Osteocyte (in vitro differentiated cells): Measurements from ENCODE around the gene FRYL. TPM values are rescaled to one million over a fixed set of nuclear protein-coding genes. Genes with fewer than 3 reads are reported as not detected.

Experiments
- DNase-seq: peaks from one replicate; pipeline ENCODE4 v3.0.0; 2021; ENCODE audit warnings: mixed read lengths; ENCODE audit not compliant: unreplicated experiment; ENCODE audit errors: extremely low spot score
- H3K27ac Mint-ChIP-seq: one replicate; pipeline ENCODE4 v1.8.0; 2021; ENCODE audit warnings: mild to moderate bottlenecking, mixed read lengths; ENCODE audit not compliant: unreplicated experiment
- H3K27me3 Mint-ChIP-seq: one replicate; pipeline ENCODE4 v1.8.0; 2021; ENCODE audit warnings: mixed read lengths; ENCODE audit not compliant: unreplicated experiment
- H3K36me3 Mint-ChIP-seq: one replicate; pipeline ENCODE4 v1.8.0; 2021; ENCODE audit warnings: mixed read lengths; ENCODE audit not compliant: unreplicated experiment
- H3K4me1 Mint-ChIP-seq: one replicate; pipeline ENCODE4 v1.8.0; 2021; ENCODE audit warnings: mixed read lengths; ENCODE audit not compliant: unreplicated experiment
- H3K4me3 Mint-ChIP-seq: one replicate; pipeline ENCODE4 v1.8.0; 2021; ENCODE audit warnings: mild to moderate bottlenecking, moderate library complexity, mixed read lengths; ENCODE audit not compliant: unreplicated experiment
- H3K9me3 Mint-ChIP-seq: one replicate; pipeline ENCODE4 v1.8.0; 2021; ENCODE audit warnings: mixed read lengths; ENCODE audit not compliant: unreplicated experiment
- total RNA-seq: library from RNA; stranded (reverse); gene quantifications from 2 replicates; pipeline ENCODE4 v1.2.1, GENCODE V29; 2021
- TF ChIP-seq, protein P1 (sequence below): fragments of 200-600 bp; sonication (generic); IDR thresholded peaks from 2 replicates; pipeline ENCODE4 v1.5.0; 2021; ENCODE audit warnings: antibody characterized with exemption, mild to moderate bottlenecking, moderate library complexity

Gene FRYL
- total RNA-seq, 1 donor from 2014 or later: 61.9 TPM

DNA sequence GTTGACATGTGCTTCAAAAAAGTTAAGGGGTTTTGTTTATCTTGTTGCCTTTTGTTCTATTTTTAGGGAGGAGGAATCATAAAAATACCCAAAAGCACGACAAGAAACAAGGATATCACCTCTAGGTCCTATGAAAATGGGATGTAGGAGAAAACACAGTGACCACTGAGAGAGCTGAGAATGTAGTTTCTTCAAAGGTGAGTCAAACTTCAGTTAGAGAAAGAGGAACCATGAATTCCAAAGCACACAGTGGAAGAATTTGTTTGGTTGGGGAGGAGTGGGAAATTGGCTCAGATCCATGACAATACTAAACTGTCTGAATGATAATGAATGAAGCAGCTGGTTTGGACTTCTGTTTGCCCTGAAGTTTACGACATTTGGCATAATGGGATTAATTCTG is 19.1 kb upstream of the FRYL start:
- no peak overlapping the region for H3K27ac Mint-ChIP-seq
- no peaks in the 10 kb centered on the region for H3K36me3 Mint-ChIP-seq
- no peak overlapping the region for H3K4me3 Mint-ChIP-seq
- DNase-seq: no peak
- H3K4me1 Mint-ChIP-seq: peaks cover 26% of the 10 kb centered on the region
- H3K27me3 Mint-ChIP-seq: no peaks in the 10 kb centered on the region
- TF ChIP-seq, protein P1, sequence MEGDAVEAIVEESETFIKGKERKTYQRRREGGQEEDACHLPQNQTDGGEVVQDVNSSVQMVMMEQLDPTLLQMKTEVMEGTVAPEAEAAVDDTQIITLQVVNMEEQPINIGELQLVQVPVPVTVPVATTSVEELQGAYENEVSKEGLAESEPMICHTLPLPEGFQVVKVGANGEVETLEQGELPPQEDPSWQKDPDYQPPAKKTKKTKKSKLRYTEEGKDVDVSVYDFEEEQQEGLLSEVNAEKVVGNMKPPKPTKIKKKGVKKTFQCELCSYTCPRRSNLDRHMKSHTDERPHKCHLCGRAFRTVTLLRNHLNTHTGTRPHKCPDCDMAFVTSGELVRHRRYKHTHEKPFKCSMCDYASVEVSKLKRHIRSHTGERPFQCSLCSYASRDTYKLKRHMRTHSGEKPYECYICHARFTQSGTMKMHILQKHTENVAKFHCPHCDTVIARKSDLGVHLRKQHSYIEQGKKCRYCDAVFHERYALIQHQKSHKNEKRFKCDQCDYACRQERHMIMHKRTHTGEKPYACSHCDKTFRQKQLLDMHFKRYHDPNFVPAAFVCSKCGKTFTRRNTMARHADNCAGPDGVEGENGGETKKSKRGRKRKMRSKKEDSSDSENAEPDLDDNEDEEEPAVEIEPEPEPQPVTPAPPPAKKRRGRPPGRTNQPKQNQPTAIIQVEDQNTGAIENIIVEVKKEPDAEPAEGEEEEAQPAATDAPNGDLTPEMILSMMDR: no peak
- no peaks in the 10 kb centered on the region for H3K9me3 Mint-ChIP-seq

DNA sequence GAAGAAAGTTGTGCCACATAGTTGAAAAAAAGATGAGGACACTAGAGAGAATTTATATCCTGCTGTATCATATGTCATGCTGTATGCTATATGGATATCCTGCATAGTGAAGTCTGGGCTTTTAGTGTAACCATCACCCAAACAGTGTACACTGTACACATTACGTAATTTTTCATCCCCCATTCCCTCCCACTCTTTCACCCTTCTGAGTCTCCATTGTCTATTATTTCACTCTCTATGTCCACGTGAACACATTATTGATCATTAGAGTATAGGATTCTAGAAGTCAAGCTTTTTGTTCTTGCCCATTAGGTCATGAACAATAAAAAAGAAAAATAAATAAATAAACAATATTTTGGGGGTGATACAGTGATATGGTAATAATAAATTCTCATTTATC is 18.0 kb upstream of the FRYL start:
- Mint-ChIP-seq H3K4me3 (no peak overlapping the region), H3K36me3 (no peaks in the 10 kb centered on the region), H3K27me3 (no peaks in the 10 kb centered on the region), H3K27ac (no peak overlapping the region), H3K4me1 (peaks cover 26% of the 10 kb centered on the region), H3K9me3 (no peaks in the 10 kb centered on the region)
- DNase-seq: no peak
- TF ChIP-seq, protein P1: no peak

DNA sequence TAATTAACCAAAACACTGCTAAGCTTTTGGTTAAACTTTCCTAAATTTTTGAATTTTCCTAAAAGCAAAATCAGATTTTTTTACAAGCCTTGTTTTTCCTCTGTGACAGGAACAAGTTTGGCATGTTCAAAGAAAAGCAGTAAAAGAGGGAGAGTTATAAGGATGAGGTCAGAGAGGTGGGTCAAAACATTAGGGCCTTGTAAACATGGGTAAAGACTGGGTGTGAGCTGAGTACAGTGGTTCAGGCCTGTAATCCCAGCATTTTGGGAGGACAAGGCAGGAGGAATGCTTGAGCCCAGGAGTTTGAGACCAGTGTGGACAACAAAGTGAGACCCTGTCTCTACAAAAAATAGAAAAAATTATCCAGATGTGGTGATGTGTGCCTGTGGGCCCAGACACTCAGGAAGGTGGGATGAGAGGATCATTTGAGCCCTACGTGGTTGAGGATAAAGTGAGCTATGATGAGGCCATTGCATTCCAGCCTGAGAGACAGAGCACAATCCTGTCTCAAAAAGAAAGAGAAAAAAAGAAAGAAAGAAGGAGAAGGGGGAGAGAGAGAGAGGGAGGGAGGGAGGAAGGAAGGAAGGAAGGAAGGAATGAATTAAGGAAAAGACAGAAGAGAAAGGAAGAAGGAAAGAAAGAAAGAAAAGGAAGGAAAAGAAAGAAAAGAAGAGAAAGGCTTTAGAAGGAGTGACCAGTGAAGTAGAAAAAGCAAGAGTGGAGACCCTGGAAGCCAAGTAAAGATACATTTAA is 17.0 kb upstream of the FRYL start:
- no peak overlapping the region for H3K4me3 Mint-ChIP-seq
- peaks cover 23% of the 10 kb centered on the region for H3K4me1 Mint-ChIP-seq
- H3K9me3 Mint-ChIP-seq: no peaks in the 10 kb centered on the region
- no peaks in the 10 kb centered on the region for H3K36me3 Mint-ChIP-seq
- TF ChIP-seq, protein P1: no peak
- H3K27ac Mint-ChIP-seq: no peak overlapping the region
- no peaks in the 10 kb centered on the region for H3K27me3 Mint-ChIP-seq
- no peak for DNase-seq

DNA sequence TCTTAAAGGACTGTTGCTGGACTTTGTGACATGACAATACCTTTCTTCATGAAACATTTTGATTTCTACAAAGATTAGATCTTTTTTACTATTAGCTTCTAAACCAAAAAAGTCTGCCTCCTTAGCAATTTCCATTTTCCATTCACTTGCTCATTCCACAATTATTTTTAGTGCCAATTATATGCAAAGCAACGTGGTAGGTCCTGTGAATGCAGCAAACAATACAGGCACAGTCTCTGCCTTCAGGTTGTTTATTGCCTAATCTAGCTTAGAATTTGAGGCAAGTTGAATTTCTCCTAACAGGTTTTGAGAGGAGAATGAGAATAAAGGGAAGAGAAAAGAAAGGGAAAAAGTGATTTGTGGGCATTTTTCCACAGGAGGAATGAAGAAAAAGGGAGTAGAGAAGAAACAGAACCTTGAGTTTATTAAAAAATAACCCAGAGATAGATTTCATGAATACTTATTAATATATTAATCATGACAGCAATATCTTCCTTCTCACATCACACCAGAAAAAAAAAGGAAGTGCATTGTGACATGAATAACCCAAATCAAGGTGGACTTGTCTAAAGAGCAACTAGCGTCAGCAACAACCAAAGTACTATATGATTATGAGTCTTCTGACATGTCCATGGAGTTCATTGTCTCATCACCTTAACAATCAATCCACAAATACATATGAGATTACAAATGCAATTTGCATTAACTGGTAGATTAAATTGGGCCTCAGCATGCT is 16.3 kb upstream of the FRYL start:
- no peak overlapping the region for H3K4me3 Mint-ChIP-seq
- H3K27me3 Mint-ChIP-seq: no peaks in the 10 kb centered on the region
- peaks cover 18% of the 10 kb centered on the region for H3K4me1 Mint-ChIP-seq
- DNase-seq: no peak
- H3K36me3 Mint-ChIP-seq: no peaks in the 10 kb centered on the region
- H3K9me3 Mint-ChIP-seq: no peaks in the 10 kb centered on the region
- H3K27ac Mint-ChIP-seq: no peak overlapping the region
- TF ChIP-seq, protein P1: no peak

DNA sequence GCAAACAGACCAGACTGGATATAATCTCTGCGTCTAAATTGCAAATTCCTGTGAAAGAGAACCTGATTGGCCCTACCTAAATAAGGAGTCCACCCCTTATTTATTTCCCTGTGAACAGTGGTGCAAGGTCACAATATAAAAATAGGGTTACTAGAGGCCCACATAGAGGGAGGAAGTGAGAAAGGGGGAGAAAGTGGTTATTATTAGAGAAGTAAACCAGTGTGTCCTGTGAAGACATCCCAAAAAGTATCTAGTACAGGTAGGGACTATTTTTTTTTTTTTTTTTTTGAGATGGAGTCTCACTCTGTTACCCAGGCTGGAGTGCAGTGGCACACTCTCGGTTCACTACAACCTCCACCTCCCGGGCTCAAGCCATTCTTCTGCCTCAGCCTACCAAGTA is 15.0 kb upstream of the FRYL start:
- Mint-ChIP-seq H3K27me3 (no peaks in the 10 kb centered on the region), H3K4me3 (no peak overlapping the region), H3K36me3 (no peaks in the 10 kb centered on the region), H3K27ac (no peak overlapping the region), H3K9me3 (no peaks in the 10 kb centered on the region), H3K4me1 (peaks cover 20% of the 10 kb centered on the region)
- TF ChIP-seq, protein P1: no peak
- no peak for DNase-seq
